Body of pancreas (tissue), 4 donors: ENCODE measurements around the gene KIF22.

Experiments used
- CTCF ChIP-seq, 7 experiments: fragments of 450-650 bp in 4 of 7; fragments of 200-600 bp in 3 of 7; sonication (generic) in 3 of 7; IDR thresholded peaks; one replicate each; pipeline ENCODE4 v1.5.1; 2016 to 2019; ENCODE audit warnings: antibody characterized with exemption in 7 of 7
- POLR2A ChIP-seq, 3 donors: fragments of 450-650 bp; IDR thresholded peaks; one replicate each; pipeline ENCODE4 v1.6.1; 2016; ENCODE audit warnings: antibody characterized with exemption in 3 of 3, mild to moderate bottlenecking in 2 of 3

DNA sequence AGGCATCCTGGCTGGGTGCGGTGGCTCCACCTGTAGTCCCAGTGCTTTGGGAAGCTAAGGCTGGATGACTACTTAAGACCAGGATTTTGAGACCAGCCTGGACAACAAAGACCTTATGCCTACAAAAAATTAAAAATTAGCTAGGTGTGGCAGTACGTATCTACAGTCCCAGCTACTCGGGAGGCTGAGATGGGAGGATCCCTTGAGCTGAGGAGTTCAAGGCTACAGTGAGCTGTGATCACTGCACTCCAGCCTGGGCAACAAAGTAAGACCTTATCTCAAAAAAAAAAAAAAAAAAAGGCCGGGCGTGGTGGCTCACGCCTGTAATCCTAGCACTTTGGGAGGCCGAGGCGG, 35.8 kb downstream of the KIF22 start:
- no peak for TF ChIP-seq CTCF (IDR thresholded peaks at IDR 0.05)
- no peak for TF ChIP-seq POLR2A (IDR thresholded peaks at IDR 0.05)
